OCI-LY7 (cell line): ENCODE results near the gene UBFD1.

Experiments
- CTCF ChIP-seq: fragments of 200-600 bp; sonication (generic); conservative IDR thresholded peaks from 2 replicates; pipeline ENCODE4 v1.5.1; 2014; ENCODE audit warnings: mild to moderate bottlenecking, antibody characterized with exemption, low read length, moderate library complexity, mixed read lengths
- EZH2phosphoT487 ChIP-seq: fragments of 200-600 bp; sonication (generic); IDR thresholded peaks from 2 replicates; pipeline ENCODE4 v1.6.1; 2018; ENCODE audit warnings: low read depth, borderline replicate concordance, mild to moderate bottlenecking, mixed run types, antibody characterized with exemption, low read length, moderate library complexity, mixed read lengths

- no peak for TF ChIP-seq CTCF
- TF ChIP-seq EZH2phosphoT487 = no peak
These were observed 50.2 kb downstream of the UBFD1 start for GRCh38 chr16:23607726-23608125.
